Stimulated activated CD8-positive, alpha-beta memory T cell treated with anti-CD3 and anti-CD28 coated beads, Interleukin-7, amount 100 ng/mL, for 48 hours (primary cell): Measurements from ENCODE around the gene PTPRQ.
"Not testable (repeated sequence)": the region's sequence is repeated elsewhere in the genome, so short reads cannot be mapped to it uniquely, and the experiment has no call there.

ENCODE experiments used
- DNase-seq, 2 donors: peaks; one replicate each; pipeline ENCODE4 v3.0.0-alpha.2; 2020; ENCODE audit warnings: low read depth in 1 of 2; ENCODE audit errors: extremely low read depth in 1 of 2

Gene PTPRQ

GRCh38 chr12:80443974-80444666 lies at the start of gene PTPRQ:
PTPRQ (plus strand) TSS chr12:80444235; CDS start chr12:80444346, 111 bp downstream.
- no peak for DNase-seq

- DNase-seq, result no peak
Measured at GRCh38 chr12:80400571-80400991, 43.5 kb upstream of the PTPRQ start.

GRCh38 chr12:80401191-80401590 lies 42.8 kb upstream of the PTPRQ start:
- DNase-seq, result no peak

GRCh38 chr12:80404629-80405028 lies 39.4 kb upstream of the PTPRQ start:
- DNase-seq, result no peak

- DNase-seq, result no peak
Measured at GRCh38 chr12:80406253-80406652, 37.8 kb upstream of the PTPRQ start.

GRCh38 chr12:80411787-80412186 lies 32.2 kb upstream of the PTPRQ start:
- DNase-seq, result no peak

- DNase-seq, result no peak
Measured at GRCh38 chr12:80412343-80412953, 31.6 kb upstream of the PTPRQ start.

GRCh38 chr12:80413462-80413861 lies 30.6 kb upstream of the PTPRQ start:
- DNase-seq, result no peak

- no peak for DNase-seq
Measured at GRCh38 chr12:80415466-80415865, 28.6 kb upstream of the PTPRQ start.

GRCh38 chr12:80419644-80420043 lies 24.4 kb upstream of the PTPRQ start:
- DNase-seq, result no peak

GRCh38 chr12:80420075-80420474 lies 24.0 kb upstream of the PTPRQ start:
- DNase-seq, result no peak

- no peak for DNase-seq
Measured at GRCh38 chr12:80422550-80422949, 21.5 kb upstream of the PTPRQ start.

GRCh38 chr12:80432061-80432460 lies 12.0 kb upstream of the PTPRQ start:
- no peak for DNase-seq

GRCh38 chr12:80441921-80442320 lies 2.1 kb upstream of the PTPRQ start:
- no peak for DNase-seq

- no peak for DNase-seq
Measured at GRCh38 chr12:80442426-80443222, 1.4 kb upstream of the PTPRQ start.

- DNase-seq, result no peak
Measured at GRCh38 chr12:80445083-80445793, 1.2 kb downstream of the PTPRQ start.

- no peak for DNase-seq
Measured at GRCh38 chr12:80456513-80456912, 12.5 kb downstream of the PTPRQ start.

- DNase-seq, result no peak
Measured at GRCh38 chr12:80460972-80461371, 16.9 kb downstream of the PTPRQ start.

- DNase-seq, result not testable (repeated sequence)
Measured at GRCh38 chr12:80461851-80462250, 17.8 kb downstream of the PTPRQ start.

GRCh38 chr12:80469681-80470080 lies 25.6 kb downstream of the PTPRQ start:
- DNase-seq, result no peak

GRCh38 chr12:80470403-80470802 lies 26.4 kb downstream of the PTPRQ start:
- DNase-seq, result no peak
